ENCODE data around the gene ATL1.
"Not testable (repeated sequence)": the region's sequence is repeated elsewhere in the genome, so short reads cannot be mapped to it uniquely, and the experiment has no call there.

ATL1 gene

DNA sequence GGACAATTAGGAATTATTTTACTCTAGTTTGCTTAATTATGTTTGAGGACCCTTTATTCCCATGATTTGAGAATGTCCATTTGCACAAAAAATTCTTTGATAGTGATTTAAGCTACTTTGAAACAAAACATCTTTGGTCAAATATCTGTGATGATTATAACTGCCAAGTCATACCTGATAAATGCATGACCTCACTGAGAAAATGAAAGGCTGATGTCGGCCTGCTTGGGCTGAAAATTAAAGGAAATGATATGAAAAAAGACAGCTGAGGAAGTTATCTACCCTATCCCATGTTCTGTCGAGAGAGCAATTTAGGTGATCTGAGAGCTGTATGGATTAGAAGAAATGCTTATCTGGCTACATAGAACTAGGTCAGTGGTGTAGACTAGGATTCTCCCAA is 43.6 kb downstream of the ATL1 start:
- no peak for DNase-seq

DNA sequence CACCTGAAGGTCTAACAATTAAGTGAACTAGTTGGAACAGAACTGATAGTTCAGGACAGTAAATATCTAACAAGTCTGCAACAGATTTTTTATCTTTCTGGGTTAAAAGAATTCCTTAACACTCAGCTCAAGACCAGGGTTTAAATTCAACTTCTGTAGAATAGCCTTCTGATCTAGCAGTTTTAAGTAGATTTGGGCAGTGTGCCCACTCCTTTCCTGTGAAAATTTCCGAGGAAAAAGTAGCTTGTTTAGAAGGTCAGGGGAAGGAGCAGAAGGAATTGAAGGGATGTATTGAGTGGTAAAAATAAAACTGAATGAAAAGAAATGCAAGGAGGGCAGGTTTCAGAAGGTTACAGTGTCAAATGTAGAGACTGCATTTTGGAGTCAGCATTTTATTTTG is 45.8 kb downstream of the ATL1 start:
- DNase-seq = no peak

DNA sequence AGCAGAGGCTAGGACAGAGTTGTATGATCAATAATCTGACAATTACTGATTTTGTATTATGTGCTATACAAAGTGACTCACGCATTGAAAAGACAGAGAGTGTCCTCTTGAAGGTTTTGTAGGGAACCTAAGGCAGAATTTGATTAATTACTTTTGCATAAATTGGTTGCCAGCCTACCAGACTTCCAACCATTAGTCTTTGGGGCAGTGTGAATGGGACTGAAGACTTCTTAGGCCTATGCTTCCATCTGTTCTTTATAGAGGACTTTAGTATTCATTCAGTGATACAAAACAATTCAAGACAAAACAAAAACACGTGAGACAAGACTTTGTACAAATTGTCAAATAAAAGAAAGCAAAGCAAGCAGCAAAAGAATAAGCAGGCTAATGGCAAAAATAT is 46.5 kb downstream of the ATL1 start:
- DNase-seq = no peak

DNA sequence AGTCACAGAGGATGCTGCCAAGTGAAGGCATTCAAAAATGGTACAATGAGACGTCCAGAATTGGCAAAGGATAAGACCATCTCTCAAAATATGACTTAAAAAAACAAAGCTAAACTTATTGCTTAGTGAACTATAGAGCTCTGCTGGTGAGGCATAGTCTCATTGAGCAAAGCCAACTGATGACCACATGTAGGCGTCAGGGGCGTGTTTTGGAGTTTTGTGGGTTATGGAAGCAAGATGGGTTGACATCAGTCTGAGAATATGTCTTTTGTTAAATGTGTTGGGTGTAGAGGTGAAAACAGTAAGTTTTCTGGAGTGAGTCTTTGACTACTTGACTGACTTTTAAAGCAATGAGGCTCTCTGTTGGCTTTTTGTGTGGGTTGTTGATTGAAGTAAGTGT is 47.2 kb downstream of the ATL1 start:
- DNase-seq = no peak

DNA sequence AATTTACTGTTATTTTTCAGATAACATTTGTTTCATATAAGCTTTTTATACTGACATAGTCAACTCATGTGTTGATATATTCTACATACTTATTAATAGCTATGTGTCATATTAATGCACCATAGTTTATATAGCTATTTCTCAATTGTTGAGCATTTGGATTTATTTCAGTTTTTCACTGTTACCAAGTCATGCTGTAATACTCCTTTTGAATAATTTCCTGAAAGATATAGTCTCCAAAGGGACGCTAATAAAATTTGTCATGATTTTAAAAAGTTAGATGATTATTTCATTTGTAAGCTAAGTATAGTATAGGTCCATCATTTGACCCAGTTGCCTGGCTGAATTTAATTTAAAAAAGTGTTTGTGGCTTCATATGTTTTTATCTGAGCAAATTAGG is 47.8 kb downstream of the ATL1 start:
- DNase-seq = no peak

DNA sequence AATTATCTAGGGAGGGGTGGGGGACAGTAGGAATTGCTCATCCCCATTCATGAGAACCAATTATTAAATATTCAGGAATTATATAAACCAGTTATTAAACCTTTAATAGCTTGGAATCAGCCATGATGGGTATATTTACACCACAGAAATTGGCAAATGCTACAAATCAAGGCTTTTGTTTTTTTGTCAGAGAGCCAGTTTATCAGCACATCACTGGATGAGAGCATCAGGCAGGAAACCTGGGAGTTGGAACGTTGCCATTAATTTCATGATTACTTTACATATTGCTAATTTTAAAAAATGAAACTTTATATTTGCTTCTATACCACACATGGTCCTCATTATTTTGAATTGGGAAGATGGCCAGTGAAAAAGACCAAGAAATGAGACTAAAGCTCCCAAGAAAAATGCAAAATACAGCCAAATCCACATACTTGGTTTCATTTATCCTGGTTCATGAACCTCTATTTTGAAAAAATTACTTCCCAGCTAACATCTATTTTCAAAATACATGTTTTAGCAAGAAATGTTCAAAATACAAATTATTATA is 48.4 kb downstream of the ATL1 start:
- no peak for DNase-seq

DNA sequence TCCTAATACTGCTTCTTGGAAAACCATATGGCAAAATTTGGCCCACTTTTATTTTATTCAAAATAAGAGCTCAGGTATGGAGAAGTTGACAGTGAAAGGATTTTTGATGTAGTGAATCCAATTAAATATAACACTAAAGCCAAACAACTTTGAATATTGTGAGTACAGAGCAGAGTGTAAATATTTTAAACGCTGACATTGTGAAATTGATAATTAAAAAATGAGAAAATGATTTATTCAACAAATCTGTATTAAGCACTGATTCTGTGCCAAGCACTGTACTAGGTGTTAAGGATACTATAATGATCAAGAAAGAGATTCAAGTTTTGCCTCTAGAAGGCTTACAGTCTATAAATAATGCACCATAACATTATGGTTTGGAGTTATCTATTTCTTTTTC is 50.5 kb downstream of the ATL1 start:
- DNase-seq = no peak

DNA sequence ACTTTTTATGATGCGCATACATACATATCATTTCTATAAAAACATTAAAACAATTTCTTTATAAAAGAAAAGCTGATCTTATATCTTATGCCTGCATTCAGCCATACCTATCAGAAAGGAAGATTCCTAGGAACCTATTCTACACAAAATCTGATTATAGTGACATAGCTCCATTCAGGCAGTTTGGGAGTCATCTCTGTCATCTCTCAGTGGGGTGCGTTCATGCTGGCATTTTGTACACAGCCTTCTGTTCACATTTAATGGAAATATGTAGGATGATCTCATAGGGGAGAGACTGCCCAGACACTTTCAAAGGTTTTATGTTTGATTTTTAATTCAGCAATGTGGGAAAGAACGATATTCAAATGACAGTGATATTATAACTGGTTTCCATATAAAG is 52.9 kb downstream of the ATL1 start:
- DNase-seq = no peak

DNA sequence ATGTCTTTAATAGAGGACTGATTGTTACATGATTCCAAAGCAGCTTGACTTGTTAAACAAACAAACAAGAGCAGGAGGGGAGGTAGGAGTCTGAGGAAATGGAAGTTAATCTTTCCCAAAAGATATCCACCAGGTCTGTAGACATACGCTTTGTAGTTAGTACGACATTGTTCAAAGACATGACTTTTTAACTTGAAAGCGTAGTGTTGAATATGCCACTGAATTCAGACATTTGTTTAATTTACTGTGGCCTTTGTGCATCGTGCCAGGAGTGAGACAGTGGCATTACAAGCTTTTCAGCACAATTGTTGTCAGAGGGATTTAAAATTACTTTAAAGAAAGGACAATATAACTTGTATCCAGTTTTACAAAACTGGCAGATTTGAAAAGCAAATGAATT is 55.1 kb downstream of the ATL1 start:
- DNase-seq = no peak

DNA sequence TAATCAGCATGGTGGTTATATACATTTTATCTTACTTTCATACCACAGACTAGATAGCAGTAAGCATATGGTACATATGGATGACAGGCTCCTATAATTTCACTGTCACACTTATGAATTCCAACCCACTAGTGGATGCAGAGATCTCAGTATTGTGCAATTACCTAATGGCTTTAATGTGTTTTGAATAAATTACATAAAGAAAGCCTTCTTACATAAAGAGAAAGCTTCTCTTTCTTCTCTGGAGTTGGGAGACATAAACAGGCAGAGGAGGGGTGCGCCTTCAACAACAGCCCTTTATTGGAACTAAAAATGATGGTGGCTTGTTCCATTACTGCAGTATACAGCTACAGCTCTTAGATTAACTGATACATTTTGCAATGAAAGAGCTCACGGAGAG is 55.6 kb downstream of the ATL1 start:
- no peak for DNase-seq

DNA sequence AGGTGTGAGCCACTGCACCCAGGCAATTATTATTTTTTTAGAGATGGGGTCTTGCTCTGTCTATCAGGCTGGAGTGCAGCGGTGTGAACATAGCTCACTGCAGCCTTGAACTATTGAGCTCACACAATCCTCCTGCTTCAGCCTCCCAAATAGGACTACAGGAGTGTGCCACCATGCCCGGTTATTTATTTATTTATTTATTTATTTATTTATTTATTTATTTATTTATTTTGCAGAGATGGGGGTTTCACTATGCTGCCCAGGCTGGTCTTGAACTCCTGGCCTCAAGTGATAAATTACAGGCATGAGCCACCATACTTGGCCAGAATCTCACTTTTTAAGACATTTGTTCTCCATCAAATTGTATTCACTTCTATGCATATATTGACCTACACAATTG is 56.3 kb downstream of the ATL1 start:
- no peak for DNase-seq

DNA sequence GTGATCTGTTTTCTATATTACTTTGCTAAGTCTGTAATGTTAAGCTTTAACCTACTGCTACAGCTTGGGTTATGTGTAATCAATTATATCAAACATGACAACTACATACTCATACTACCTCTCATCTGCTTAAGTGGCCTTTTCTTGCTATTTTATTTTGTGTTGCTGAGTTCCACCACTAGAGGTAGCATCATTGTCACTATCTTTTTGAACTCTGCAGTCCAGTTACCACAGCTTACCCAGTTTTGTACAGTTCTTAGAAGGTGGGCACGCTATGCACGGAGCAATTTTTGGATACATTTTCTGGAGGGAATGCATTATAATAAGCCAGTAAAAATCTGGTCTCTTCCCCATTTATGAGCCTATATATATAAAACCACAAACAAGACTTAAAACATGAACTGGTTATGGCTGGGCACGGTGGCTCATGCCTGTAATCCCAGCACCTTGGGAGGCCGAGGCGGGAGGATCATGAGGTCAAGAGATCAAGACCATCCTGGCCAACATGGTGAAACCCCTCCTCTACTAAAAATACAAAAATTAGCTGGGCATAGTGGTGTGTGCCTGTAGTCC is 59.7 kb downstream of the ATL1 start:
- DNase-seq = no peak

DNA sequence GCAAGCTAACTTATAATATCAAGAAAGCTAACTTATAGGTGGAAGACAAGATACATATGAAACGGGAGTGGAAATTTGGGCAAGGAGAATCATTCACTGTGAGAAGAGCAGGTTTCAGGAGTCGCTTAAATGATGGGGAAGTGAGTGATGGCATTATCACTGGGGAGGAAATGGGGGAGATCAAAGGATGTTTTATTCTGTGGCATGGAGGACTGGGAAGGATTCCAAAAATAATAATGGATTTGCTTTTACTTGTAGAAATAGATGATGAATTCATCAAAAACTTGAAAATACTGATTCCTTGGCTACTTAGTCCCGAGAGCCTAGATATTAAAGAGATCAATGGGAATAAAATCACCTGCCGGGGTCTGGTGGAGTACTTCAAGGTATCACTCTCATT is 60.4 kb downstream of the ATL1 start:
- no peak for DNase-seq

DNA sequence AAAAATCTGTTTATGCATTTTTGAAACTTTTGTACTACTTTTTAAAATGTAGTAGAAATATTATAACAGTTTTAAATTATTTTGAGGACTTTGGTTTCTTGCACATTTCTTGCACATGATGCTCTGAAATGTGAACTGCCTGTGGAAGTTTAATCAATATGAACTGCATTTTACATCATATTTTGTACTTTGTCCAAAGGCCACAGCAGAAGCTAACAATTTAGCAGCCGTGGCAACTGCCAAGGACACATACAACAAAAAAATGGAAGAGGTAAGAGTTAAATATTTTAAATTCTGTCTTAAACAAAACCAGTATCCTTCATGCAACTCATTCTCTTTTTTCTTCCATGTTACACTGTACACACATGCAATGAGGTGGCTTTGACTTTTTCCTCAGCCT is 63.0 kb downstream of the ATL1 start:
- no peak for DNase-seq

DNA sequence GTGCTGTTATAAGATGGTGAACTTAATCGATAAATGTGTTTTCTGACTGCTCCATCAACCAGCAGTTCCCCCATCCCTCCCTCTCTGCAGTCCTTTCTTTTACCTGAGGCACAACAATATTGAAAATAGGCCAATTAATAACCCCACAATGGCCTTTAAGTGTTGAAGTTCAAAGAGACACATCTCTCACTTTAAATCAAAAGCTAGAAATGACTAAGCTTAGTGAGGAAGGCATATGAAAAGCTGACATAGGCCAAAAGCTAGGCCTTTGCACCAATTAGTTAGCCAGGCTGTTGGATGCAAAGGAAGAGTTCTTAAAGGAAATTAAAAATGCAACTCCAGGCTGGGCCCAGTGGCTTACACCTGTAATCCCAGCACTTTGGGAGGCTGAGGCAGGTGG is 64.5 kb downstream of the ATL1 start:
- no peak for DNase-seq

DNA sequence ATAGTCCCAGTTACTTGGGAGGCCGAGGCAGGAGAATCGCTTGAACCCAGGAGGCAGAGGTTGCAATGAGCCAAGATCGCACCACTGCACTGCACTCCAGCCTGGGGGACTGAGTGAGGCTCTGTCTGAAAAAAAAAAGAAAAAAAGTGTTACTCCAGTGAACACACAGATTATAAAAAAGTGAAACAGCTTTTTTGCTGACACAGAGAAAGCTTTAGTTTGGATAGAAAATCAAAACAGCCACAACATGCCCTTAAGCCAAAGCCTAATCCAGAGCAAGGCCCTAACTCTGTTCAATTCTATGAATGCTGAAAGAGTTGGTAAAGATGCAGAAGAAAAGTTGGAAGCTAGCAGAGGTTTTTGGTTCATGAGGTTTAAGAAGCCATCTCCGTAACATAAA is 65.0 kb downstream of the ATL1 start:
- DNase-seq = not testable (repeated sequence)

DNA sequence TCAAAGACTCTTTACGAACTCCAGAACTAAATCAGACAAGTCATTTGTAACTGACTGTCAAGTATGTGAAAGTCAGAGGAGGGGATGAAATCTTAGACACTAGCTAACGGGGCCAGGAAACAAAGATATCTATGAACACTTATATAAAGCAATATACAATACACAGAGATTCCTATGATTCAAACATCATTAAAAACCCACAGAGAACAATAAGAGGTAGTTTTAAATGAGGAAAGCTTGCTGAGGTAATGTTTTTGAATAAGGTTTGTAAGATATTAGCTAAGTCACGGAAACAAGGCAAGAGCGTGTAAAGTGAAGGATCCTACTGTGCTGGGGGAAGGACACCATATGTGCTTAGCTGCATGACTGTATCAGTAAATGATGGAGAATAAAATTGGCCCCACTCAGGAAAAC is 71.5 kb downstream of the ATL1 start:
- no peak for DNase-seq

DNA sequence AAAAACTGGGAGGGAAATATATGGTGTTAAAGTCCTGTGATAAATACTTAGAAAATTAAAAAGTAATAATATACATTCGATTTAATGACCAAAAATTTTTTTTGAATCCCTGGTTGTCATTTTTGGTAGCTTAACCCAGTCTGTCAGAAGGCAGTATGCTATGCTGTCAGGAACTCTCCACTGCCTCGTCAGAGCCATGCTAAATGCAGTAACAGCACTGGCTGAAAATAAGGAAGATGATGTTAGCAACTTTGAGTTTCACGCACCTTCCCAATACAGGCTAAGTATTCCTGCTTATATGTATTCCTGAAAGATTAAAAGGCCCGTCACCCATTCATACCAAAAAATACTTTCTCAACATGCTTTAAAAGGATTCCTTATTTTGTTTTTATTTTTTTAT is 74.0 kb downstream of the ATL1 start:
- DNase-seq = no peak

DNA sequence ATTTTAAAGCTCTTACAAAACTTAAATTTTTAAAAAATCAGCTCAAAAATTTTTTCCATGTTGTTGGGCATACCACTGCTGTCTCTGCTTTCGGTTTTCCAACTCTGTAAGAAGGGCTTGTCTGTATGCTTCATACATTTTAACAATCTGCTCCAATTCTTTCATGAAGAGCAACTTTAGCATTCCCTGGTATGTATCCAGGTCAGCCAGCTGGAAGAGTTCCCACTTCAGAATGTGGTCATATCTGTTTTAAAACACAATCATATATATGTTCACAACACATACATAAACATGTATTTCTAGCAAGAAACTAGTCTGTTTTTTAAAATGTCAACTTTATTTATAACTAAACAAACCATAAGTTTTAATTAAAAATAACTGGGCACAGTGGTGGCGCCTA is 75.2 kb downstream of the ATL1 start:
- DNase-seq = no peak

DNA sequence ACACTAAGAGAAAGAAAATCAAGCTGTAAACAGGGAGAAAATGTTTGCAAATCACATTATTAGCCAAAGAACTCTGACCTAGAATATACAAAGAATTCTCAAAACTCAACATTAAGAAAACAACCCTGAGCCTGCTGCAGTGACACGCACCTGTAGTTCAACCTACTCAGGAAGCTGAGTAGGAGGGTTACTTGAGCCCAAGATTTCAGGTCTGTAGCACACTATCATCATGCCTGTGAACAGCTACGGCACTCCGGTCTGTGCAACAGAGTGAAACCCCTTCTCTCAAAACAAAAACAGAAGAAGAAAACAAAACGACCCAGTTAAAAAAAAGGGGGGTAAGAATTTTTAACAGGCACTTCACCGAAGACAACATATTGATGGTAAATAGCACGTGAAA is 87.3 kb downstream of the ATL1 start:
- no peak for DNase-seq

DNA sequence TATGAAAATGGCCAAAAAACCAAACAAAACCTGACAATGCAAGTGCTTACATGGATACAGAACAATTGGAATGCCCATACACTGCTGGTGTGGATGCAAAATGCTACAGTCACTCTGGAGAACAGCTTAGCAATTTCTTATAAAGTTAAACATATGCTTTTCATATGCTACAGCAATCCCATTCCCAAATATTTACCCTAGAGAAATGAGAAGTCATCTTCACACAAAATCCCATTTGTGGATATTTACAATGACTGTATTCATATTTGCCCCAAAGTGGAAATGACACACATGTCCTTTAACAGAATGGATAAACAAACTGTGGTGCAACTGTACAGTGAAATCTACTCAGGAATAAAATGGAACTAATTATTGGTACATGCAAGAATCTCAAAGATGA is 87.8 kb downstream of the ATL1 start:
- no peak for DNase-seq

DNA sequence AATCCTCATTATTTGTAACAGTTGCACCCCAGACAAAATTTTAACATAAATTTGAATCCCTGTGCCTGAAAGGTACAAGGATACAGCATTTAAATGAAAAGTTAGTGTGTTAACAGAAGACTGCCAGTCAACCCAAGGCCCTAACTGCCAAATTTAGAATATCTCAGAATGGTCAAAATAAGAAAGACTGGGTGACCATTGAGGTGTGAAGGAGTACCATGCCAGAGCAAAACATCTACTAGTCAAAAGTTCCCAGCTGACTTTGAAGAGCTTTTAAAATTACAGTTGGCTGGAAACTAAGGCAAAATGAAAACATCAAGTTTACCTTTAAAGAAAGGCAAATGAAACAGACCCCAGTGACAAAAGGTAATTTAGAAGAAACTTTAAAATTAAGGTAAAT is 89.7 kb downstream of the ATL1 start:
- no peak for DNase-seq

DNA sequence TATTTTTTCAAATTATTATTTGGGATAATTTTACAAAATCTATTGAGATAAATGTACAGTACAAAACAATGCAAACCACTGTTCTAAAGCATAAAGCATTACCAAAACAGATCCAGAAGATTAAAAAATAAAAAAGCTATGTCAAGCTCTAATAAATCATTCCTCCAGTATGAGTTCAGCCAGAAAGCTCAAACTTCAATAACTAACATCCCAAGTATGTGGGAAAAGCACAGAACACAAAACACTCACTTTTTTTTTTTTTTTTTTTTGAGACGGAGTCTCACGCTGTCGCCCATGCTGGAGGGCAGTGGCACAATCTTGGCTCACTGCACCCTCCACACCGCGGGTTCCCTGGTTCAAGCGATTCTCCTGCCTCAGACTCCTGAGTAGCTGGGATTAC is 96.8 kb downstream of the ATL1 start:
- DNase-seq = no peak

DNA sequence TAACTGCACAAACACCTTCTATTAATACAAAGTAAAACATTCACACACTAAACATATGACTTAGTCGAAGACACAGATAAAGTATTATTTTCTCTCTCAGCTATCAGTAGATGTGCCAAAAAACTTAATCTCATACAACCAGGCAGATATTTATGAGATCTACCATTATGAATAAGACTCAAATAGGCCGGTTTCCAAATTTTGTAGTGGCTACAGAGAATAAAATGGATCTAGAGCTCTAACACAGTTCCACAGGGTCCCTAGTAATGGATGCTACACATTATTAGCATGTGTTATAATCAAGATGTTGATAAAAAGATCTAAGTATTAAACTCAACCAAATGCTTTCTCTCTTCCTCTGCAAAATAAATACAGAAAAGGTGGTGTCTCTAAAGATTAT is 97.8 kb downstream of the ATL1 start:
- DNase-seq = no peak

DNA sequence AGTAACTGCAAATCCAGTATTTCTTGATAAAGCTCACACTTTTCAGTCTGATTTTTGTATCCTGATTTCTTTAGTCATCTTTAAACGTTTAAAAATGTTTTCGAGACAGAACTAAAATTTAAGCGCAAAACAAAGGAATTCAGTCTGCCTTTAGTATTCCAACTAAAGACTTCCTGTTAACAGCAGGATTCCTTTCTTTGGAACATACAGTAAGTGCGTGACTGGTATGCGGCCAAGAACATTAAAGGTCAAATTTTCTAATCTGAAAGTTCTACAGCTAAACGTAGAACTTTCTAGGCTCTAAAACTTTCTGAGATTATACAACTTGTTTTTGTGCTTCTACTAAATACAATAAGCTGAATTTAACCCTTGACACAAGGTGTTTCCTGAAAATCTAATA is 98.3 kb downstream of the ATL1 start:
- DNase-seq = no peak
